ENCODE measurements around the gene CTSL.

DNA sequence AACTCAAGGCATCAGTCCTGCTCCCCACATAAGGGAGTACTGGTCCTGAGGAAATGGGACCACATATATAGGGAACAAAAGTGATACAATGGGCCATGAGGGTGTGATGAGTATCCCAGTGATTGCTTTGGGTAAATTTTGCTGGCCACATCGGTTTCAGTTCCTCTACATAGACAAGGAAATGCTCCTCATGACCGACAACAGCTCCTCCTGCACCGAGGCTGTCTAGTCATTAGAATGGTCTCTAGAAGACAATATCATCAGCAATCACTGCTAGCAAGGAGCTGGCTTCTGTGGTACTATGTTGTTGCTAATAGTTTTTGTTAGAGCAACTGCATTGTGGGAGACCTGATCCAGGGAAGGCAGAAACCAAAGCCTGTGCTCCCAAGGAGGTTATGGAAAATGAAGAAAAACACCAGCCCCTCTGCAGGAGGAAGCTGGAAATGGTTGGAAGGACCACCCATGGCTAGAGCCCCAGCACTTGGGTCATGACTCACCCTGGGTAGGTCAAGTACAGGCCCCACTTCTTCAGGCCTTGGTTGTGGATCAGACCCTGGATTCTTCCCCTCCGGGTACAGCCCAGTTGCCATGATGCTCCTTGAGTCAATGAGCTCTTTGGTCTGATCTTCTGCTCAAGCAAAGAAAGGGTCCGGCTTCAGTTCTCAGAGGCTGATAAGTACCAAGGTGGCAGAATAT, 3.4 kb upstream of the CTSL start:
- TF ChIP-seq, protein P1, sequence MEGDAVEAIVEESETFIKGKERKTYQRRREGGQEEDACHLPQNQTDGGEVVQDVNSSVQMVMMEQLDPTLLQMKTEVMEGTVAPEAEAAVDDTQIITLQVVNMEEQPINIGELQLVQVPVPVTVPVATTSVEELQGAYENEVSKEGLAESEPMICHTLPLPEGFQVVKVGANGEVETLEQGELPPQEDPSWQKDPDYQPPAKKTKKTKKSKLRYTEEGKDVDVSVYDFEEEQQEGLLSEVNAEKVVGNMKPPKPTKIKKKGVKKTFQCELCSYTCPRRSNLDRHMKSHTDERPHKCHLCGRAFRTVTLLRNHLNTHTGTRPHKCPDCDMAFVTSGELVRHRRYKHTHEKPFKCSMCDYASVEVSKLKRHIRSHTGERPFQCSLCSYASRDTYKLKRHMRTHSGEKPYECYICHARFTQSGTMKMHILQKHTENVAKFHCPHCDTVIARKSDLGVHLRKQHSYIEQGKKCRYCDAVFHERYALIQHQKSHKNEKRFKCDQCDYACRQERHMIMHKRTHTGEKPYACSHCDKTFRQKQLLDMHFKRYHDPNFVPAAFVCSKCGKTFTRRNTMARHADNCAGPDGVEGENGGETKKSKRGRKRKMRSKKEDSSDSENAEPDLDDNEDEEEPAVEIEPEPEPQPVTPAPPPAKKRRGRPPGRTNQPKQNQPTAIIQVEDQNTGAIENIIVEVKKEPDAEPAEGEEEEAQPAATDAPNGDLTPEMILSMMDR (IDR thresholded peaks at IDR 0.05; ENCODE audit: borderline replicate concordance, extremely low read depth, low read length, poor library complexity, severe bottlenecking): no peak
- TF ChIP-seq EZH2 (IDR thresholded peaks at IDR 0.05; ENCODE audit: borderline replicate concordance, low read depth, low read length, severe bottlenecking): no peak

Data from DND-41 (cell line).